ENCODE data around the gene AGTRAP.

- TF ChIP-seq CTCF (IDR thresholded peaks at IDR 0.05) (no peak), POLR2A (IDR thresholded peaks at IDR 0.05) (no peak)
Measured at GRCh38 chr1:11768821-11769220, 32.9 kb downstream of the AGTRAP start.

Measured in uterus (tissue), 2 donors.